IMR-90 (cell line): ENCODE data around the gene YTHDF2.

Experiments used
- CEBPB ChIP-seq: IDR thresholded peaks from 2 replicates; pipeline ENCODE4 v1.6.1; 2012; ENCODE audit warnings: low read depth, low read length, improper control_type of control experiment
- CTCF ChIP-seq: conservative IDR thresholded peaks from 2 replicates; pipeline ENCODE4 v1.5.1; 2012; ENCODE audit warnings: mild to moderate bottlenecking, low read depth, low read length, improper control_type of control experiment
- ELK1 ChIP-seq: fragments of 150-350 bp; IDR thresholded peaks from 2 replicates; pipeline ENCODE4 v1.6.1; 2016; ENCODE audit warnings: low read depth, mild to moderate bottlenecking, low read length, moderate library complexity, borderline replicate concordance
- FOS ChIP-seq: fragments of 150-350 bp; IDR thresholded peaks from 2 replicates; pipeline ENCODE4 v1.6.1; 2016; ENCODE audit warnings: low read depth, low read length

GRCh38 chr1:28811369-28811765 is 74.6 kb downstream of the YTHDF2 start:
- TF ChIP-seq CTCF = no peak
- no peak for TF ChIP-seq ELK1
- no peak for TF ChIP-seq CEBPB
- no peak for TF ChIP-seq FOS
